COLO668 (cell line): Measurements from ENCODE around the gene GPR21.

Source experiments
- DNase-seq: peaks from one replicate; lab custom pipeline; 2025; ENCODE audit not compliant: unreplicated experiment; lab: John Stamatoyannopoulos, UW

Gene GPR21

DNA sequence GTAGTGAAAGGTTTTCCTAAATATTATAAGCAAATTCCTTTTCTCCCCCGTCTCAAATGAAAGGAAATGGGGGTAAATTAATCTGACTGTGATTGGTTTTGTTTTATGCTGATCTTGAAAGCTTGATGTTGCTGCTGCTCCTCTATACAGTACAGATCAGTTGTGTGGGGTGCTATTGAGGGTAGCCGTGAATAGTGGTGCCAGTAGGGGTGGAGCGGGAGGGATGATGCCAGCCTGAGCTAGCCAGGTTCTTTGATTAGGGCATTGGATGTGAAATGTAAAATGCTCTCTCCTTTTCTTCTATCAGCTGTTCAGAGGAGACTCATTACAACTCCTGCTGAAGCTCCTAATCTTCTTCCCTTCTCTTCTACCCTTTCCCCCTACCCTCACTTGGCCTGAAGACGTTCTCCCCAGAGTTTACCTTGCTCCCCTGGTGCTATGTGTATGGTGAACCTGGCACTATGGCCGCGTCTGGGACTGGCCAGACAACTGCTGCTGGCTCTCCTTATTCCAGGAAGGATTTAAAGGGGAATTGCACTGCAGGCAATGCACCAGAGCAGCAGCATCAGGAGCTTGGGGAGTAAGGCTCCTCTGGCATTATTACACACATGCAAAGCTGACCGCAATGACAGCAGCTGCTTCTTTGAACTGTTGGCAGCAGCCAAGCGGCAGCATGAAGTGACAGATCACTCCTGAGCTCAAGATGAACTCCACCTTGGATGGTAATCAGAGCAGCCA, 566 bp downstream of the GPR21 start:
- DNase-seq, result no peak

DNA sequence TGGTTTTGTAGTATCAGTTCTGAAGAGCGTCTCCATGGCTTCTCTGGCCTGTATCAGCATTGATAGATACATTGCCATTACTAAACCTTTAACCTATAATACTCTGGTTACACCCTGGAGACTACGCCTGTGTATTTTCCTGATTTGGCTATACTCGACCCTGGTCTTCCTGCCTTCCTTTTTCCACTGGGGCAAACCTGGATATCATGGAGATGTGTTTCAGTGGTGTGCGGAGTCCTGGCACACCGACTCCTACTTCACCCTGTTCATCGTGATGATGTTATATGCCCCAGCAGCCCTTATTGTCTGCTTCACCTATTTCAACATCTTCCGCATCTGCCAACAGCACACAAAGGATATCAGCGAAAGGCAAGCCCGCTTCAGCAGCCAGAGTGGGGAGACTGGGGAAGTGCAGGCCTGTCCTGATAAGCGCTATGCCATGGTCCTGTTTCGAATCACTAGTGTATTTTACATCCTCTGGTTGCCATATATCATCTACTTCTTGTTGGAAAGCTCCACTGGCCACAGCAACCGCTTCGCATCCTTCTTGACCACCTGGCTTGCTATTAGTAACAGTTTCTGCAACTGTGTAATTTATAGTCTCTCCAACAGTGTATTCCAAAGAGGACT, 1.5 kb downstream of the GPR21 start:
- no peak for DNase-seq

DNA sequence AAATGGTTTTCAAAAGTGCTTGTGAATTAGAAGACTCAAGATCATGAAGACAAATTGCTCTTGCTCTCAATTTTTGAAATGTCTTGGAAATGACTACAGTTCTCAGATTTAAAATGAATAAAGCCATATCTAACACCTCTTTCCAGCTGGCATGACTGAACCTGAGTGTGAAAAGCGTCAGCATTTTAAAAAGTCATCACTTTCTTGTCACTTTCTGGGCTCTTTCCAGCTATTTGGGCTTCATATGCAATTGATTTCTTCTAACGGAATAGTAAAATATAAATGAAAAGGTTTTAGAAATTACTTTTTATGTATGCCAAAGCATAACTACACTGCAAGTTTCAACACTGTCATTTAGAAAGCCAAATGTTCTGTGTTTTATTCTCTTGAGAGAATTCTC, 2.3 kb downstream of the GPR21 start:
- no peak for DNase-seq

DNA sequence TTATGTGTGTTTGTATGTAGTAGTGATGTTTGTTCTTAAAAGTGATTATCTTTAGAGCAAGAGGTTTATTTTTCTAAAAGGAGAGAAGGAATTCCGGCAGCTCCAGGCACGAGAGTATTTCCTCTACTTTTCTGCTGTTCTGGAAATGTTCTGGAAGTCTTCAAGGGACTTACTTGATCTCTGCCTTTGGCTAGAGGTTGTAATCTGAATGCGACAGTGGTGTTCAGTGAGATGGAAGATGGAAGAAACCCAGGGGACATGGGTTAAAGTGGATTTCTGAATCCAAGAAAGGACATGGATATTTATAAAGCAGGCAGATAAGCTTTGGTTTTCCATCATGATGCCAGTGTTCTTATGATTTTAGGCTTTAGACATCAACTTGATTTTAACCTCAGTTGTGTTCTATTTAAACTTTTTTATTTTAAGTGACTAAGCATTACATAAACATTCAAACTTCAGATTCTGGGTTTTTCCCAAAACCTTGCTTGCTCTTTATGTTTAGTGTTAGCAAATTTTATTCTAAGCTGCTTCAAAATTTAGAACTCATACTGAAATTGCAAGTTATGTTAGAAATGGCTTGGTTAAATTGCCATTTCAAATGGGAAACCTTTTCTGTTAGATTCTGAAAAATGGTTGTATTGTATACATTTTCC, 3.6 kb downstream of the GPR21 start:
- no peak for DNase-seq

DNA sequence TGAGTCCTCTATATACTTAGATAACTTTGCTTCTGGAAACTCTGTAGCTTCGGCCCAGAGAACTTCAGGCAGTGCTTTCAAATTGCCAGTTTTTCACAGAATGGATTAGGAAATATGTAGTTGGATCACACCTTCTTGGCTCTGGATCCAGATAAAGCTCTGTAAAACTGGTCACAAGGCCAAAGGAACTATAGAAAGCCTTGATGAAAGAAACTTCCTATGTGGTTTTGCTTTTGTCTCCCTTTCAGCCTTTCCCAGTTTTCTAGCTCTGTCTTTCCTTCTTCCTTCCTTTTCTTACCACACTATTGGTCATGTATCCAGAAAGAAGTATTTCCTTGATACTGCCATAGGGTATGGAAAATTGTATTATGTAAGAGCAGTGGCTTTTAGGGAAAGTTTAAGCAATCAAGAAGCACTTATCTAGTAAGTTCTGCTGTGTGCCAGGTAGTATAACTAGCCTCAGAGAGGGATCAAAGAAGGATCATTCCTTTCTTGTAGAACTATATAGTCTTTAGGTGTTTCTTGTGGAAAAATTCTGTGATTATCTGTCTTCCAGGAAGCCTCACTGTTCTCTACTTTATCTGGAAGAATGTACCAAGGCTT, 6.3 kb downstream of the GPR21 start:
- DNase-seq, result no peak

DNA sequence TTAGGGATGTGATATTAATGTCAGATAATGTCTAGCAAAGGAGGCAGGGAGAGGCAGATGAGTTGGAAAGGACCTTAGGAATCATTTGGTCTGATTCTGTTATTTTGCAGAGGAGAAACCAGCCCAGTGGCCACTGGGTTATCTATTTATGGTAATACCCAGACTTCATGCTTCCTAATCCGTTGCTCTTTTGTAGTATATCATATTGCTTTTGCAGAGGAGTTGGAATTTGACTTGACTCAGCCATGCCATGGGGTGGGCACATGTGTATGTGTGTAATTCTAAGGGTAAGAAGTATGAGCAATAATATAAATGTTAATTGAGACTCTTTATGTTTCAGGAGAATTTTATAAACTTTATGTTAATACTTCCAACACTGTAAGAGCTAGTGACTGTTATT, 7.3 kb downstream of the GPR21 start:
- DNase-seq, result no peak

DNA sequence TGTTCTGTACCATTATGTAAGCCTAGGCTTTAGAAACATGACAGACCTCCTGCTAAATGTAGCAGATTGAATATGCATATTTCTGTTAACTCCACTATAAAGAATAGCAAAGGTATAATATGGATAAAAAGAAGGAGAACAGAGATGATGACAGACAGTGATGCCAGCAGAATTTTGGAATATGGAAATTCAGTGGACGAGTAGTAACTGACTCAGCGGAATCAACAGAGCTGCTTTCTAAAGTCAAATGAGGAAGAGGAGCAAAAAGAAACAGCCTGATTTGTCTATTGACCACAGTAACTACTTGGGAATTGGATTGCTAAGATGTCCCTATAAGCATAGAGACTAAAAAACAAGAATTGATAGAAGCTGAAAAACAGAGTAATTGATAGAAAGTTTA, 8.0 kb downstream of the GPR21 start:
- DNase-seq, result no peak

DNA sequence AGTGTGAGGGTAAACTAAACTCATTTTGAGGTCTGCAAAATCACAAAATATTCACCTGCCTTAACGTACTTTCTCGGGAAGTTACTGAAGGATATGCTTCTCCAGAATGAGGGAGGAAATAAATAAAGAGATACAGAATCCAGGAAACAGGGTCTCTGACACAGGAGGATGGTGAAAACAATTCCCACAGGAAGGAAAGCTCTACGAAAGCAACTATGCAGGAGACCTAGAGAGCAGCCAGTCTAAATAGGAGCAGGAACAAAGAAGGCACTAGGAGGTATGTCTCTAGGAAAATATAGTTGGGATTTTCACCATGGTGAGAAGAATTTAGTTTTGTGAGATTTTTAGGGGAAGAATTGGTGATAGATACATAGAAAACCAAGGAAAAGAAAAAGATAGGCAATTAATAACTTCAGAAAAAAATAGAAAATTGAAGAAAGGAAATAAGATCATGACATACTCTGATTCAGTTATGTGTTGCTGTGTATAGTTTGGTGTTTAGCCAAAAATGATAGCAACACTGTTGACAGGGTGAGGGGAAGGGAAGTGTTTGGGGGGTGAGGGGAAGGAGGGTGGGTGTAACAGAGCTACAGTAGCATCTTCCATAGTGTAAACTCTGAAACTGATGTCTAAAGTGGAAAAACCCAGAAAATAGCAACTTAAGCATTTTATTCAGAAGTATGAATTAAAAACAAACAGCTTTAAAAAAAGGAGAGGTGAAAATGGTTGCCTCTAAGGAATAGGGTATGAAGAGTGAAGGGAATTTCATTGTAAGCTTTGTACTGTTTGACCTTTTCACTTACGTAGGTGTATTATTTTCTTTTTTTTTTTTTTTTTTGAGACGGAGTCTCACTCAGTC, 9.8 kb downstream of the GPR21 start:
- no peak for DNase-seq

DNA sequence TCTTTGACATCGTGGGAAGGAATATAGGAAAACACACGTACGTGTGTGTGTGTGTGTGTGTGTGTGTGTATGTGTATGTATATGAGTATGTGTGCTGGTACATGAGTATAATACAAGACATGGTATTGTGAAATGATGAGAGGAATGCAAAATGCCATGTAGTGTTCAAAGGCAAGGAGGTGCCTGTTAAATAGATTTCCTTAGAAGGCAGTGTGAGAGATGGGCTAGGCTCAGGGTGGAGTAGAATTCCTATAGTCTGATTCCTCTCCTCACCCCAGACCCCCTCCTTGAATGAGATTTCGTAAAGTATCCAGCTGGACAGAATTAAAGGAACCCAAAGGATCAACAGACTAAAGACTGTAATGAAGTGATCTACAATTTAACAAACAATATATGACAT, 11.1 kb downstream of the GPR21 start:
- DNase-seq, result no peak

DNA sequence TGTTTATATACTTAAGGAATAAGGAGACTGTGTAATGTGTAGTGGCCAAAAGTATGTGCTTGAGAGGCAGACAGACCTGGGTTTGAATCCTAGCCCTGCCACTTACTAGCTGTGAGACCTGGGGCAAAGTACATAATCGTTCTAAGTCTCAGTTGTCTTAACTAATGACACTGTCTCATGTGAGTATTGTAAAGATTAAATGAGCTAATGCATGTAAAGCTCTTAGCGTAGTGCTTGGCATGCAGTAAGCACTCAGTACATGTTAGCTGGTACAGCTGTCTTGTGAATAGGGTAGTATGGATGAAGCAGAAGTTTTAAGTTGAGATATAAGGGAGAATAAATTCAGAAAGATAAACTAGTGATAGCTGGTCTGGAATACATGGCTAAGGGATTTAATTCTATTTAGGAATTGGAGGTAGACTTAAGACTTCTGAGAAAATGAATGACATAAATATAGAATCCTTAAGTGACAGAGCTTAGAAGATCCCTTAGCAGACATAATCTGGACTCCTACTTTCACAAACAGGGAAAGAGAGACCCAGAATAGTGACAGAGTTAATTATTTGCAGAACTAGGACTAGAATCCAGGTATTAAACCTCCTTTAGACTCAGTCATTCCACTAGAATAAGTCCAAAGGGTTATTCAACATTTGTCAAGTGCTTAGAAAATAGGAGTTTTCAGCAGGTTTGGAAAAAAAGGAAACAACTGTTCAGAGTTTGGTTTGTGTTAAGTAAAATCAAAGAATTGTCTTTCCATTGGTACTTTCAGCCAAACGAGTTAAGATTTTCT, 13.1 kb downstream of the GPR21 start:
- no peak for DNase-seq

DNA sequence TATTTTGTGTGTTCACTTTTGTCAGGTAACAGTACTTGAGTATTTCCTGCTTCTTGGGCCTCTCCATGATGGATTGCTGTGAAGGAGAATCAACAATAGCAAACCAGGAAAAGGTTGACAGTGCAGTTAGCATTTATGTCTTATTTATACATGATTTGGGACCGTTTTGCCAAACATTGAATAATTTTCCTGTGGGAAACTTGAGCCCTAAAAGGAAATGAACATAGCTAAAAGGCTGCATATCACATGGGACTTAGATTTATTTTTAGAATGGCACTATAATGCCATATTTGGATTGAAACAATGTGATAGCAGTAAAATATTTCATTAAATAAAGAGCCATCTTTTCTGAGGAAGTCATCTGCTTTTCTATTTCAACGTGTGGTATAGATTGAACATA, 15.3 kb downstream of the GPR21 start:
- no peak for DNase-seq

DNA sequence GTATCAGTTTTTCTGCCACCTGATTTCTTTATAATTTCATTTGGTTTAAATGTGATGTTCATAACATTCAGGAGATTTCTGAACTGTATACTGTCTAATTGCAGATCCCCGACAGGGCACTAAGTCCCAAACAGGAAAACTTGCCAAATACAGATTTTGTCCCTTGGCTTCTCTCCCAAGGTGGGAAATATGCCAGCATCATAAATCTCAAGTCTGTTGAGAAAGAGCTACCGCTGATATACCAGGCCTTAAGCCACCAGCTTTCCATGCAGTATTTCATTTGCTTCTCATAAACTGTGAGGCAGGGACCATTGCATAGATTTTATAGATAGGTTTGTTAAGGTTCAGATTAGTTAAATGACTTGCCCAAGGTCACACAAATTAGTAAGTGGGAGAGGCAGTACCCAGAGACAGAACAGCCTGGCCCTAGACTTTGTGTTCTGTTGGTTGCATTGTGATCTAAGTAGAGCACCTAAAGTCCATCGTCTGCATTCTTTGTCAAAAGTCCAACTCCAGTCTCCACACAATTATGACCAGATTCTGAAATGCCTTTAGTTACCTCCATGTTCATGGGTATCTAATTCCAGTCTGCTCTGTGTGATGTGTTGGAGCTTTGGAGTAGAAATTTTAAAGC, 16.2 kb downstream of the GPR21 start:
- DNase-seq, result no peak

DNA sequence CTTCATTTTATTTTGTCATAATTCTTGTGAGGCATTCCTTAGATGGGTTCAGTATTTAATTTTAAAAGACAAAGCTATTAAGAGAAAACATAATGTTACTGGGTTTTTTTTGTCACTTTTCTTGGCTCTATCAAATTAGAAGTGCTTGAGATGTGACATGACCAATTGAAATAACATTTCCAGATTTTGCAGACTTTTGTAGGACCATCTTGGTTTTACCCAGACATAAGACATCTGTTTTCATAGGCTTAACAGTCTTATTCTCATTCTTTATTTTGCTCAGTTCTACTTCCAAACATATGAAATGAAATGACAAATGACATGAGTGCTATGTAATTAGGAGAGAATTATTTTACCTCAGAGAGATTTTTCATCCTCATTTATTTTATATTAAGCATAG, 19.6 kb downstream of the GPR21 start:
- DNase-seq, result no peak

DNA sequence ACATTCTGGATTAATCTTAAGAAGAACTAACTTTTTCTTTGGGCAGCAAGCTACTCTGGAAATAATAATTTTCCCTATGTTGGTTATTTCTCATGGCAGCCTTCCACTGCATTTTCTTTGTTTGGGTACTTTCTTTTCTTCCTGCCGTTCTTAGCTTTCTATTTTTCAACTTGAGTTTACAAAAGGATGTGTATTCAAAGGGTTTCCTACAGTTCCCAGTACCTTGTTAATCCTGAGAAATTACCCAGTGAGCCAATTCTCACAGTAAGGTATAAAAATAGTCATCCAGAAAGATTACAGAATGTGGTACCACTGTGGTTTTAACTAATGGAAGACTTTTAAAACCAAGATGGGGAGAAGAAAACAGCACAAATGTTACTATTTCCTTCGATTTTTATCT, 20.2 kb downstream of the GPR21 start:
- no peak for DNase-seq

DNA sequence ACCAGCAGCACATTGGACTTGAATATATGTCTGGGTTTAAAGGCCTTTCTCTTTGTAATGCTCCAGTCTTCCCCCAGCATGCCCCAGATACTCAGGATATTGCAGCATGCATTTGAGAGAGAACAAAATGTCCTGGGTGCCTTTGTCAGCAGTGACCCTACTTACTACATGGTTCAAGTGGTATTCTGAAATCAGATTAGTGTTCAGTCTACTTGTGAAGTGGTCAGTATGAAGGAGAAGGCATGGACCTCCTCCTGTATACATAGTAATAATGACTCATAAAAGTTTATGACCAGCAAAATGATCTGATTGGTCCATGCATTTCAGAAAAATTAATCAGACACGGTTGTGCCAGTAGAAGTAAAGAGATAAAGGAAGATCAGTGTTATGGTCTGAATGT, 25.4 kb downstream of the GPR21 start:
- DNase-seq, result no peak

DNA sequence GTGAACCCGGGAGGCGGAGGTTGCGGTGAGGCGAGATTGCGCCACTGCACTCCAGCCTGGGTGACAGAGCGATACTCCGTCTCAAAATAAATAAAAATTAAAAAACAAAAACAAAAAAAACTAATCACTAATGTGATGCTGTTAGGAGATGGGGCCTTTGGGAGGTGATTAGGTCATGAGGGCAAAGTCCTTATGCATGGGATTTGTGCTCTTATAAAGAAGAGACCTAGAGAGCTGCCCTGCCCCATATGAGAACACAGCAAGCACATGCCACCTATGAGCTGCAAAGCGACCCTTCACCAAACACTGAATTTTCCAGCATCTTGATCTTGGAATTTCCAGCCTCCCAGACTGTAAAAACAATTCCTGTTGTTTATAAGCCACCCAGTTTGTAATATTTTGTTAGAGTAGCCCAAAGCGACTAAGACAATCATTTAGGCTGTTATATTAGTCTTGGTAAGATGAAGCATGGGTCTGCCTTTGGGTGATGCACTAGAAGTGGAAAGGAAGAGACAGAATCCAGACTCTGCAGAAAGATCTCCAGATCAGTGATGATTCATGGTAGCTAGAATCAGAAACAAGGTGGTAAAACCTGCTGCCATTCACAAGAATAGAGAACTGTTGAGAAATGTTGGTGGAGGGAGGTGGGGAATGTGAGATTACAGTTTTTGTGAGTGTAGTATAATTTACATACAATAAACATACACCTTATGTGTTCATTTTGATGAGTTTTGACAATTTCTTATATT, 26.2 kb downstream of the GPR21 start:
- DNase-seq, result no peak

DNA sequence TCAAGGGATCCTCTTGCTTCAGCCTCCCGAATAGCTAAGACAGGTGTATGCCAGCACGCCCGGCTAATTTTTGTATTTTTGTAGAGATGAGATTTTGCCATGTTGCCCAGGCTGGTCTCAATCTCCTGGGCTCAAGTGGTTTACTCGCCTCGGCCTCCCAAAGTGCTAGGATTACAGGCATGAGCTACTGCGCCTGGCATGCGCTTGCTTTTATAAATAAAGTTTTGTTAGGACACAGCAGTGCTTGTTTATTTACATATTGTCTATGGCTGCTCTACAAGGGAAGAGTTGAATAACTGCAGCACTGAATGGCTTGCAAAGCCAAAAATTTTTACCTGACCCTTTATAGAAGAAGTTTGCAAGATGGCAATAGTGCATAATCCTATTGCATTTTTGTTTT, 27.7 kb downstream of the GPR21 start:
- DNase-seq, result no peak

DNA sequence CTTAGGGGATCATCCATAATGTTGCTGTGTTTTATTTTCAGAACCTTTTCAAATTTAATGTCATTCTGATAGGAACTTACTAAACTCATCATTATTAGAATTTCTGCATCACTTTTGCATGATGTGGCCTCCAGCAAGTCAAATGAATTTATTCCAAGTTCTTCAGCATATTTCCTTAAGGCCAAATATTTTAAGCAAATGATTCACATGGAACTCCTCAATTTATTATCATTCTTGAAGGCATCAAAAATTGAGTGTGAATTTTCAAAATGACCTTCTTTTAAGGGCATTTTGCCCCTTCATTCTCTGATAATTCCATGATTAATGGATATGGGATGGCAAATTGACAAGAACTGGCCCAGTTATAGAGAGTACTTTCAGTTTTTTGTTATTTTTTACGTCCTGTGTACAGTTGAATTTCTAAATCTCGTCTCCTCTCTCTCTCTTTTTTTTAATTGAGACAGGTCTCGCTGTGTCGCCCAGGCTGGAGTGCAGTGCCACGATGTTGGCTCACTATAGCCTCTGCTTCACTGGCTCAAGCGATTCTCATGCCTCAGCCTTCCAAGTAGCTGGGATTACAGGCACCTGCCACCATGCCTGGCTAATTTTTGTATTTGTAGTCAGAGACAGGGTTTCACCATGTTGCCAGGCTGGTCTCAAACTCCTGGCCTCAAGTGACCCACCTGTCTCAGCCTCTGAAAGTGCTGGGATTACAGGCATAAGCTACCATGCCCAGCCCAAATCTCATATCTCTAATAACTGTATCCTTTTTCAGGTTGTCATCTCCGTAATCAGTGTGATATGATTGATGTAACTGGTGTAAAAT, 29.1 kb downstream of the GPR21 start:
- DNase-seq, result no peak
